SH-SY5Y (cell line): ENCODE data around the gene TBCD.

Experiments used
- GATA2 ChIP-seq: IDR thresholded peaks from 2 replicates; pipeline ENCODE4 v1.6.1; 2011; ENCODE audit warnings: mild to moderate bottlenecking, low read depth, low read length
- GATA3 ChIP-seq: IDR thresholded peaks from 2 replicates; pipeline ENCODE4 v1.6.1; 2011; ENCODE audit warnings: low read depth, mild to moderate bottlenecking, low read length, moderate library complexity

- no peak for TF ChIP-seq GATA3
- TF ChIP-seq GATA2, result no peak
These were observed 20.2 kb downstream of the TBCD start for GRCh38 chr17:82772026-82772425.
